HG02884 (cell line): ENCODE data around the gene VMAC.
A peak's percentile ranks its signal among the peaks of the same experiment; 100 is the strongest.
"Not testable (repeated sequence)": the region's sequence is repeated elsewhere in the genome, so short reads cannot be mapped to it uniquely, and the experiment has no call there.

Source experiments
- ATAC-seq: cut with Tn5 transposase; IDR thresholded peaks from one replicate; pipeline ENCODE4 v1.9.1; 2021; ENCODE audit warnings: mild to moderate bottlenecking, moderate library complexity; ENCODE audit not compliant: unreplicated experiment

VMAC gene, protein sequence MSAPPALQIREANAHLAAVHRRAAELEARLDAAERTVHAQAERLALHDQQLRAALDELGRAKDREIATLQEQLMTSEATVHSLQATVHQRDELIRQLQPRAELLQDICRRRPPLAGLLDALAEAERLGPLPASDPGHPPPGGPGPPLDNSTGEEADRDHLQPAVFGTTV

DNA sequence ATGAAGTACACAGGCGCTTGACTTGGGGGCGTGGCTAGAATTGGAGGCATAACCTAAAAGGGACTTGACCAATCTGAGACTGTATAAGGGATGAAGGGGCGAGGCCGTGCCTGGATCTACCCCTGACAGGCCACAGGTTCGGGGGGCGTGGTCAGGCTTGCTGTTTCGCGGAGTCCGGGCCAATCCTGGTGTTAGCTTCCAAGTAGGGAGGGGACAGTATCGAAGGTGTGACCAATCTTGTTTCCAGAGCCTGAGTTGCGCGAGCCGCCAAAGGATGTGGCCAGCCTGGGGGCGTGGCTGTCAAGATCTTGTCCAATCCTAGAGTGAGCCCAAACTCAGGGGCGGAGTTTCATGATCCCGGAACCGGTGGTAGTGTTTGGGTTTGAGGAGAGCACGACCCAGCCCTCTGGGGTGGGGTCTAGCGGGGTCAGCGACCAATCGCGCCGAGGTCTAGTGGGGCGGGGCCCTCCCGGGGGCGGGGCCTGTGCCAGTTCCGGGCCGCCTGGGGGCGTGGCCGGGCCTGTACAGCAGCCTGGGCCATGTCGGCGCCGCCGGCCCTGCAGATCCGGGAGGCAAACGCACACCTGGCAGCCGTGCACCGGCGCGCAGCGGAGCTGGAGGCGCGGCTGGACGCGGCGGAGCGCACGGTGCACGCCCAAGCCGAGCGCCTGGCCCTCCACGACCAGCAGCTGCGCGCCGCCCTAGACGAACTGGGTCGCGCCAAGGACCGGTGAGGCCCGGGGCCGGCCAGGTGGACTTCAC lies at the start of gene VMAC:
TSS of gene VMAC (plus strand) at position 521 of the 762 bp plus-strand sequence. CDS start at position 540, 19 bp downstream.
- peak; percentile 82 for ATAC-seq

DNA sequence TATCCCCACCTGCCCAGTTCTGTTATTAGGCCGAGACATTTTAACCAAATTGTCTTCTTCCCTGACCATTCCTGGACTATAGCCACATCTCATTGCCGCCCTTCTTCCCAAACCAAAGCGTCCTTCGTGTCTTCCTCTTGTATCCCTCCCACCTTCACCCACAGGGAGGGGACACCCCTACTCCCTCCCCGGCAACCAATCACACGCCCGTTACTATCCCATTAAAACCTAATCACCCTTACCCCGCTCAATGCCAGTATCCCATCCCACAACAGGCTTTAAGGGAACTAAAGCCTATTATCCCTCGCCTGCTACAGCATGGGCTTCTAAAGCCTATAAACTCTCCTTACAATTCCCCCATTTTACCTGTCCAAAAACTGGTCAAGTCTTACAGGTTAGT lies 49.5 kb upstream of the VMAC start:
- ATAC-seq, result not testable (repeated sequence)

DNA sequence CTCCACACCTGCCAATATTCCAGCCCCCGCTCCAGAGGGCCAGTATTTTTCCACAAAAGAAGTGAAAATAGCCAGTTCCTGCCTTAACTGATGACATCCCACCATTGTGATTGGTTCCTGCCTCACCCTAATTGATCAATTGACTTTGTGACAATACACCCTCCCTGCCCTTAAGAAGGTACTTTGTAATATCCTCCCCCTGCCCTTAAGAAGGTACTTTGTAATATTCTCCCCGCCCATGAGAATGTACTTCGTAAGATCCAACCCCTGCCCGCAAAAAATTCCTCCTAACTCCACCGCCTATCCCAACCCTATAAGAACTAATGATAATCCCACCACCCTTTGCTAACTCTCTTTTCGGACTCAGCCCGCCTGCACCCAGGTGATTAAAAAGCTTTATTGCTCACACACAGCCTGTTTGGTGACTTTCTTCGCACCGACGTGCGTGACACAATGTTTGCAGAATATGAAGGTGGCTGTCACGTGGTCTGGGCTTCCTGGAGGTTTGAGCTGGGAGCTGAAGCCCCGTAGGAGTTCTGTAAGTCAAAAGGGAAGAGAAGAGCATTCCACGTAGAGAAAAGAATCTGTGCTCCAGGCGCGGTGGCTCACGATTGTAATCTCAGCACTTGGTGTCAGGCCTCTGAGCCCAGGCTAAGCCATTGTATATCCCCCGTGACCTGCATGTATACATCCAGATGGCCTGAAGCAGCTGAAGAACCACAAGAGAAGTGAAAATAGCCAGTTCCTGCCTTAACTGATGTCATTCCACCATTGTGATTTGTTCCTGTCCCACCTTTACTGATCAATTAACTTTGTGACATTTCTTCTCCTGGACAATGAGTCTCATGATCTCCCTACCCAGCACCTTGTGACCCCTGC lies 47.2 kb upstream of the VMAC start:
- ATAC-seq, result no peak

DNA sequence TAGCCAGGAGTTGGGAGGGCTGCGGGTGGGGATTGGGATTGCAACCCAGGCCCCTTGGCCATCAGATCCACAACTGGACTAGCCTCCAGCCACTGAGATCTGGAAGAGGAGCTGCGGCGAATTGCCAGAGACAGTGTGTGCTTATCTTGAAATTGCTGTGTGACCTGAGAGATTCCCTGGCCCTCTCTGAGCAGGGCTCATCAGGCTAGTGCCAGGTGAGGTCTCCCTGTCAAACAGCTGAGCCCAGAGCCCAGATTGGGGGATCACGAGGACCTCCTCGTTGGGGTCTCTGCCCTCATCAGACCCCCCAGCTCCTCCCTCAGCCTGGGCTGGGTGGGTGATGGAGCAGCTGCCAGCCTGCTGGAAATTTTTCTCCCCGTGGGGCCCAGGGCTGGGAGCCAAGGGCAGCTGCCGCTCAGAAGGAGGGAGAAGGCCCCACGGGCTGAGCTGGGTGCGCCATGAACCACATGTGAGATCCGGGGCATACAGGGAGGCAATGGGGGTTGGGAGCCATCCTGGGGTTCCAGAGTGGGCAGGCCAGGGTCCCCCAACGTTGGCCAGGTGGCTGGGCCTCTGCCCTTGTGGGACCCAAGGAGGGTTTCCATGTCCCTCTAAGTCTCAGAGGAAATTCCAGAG lies 41.5 kb upstream of the VMAC start:
- no peak for ATAC-seq

DNA sequence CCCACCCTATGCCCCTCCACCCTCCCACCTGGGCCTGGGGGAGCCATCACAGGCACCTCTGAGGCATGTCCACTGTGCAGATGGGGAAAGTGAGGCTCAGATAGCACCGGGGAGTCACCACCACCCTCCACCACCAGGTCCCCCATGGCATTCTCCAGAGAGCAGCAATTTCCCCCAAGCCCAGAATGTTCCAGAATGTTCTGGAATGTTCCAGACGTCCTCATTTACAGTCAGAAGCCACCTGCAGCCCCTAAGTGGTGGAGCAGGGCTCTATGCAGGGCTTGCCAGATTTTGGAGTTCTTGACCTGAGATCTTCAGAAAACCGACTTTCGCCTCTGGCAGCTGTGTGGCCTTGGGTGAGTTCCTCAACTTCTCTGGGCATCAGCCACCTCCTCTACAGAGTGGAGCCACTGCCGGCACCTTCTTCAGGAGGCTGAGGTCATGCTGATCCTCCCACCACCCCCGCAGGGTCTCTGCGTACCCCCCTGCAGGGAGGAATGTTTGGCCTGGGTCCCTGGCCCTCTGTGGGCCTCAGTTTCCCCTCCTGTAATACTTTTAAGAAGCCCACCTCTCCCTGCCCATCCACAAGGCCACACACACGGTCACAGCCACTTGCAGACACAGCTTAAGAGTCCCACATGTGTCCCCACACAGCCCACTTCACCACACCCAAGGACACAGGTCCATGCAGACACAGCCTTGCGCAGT lies 40.5 kb upstream of the VMAC start:
- no peak for ATAC-seq

DNA sequence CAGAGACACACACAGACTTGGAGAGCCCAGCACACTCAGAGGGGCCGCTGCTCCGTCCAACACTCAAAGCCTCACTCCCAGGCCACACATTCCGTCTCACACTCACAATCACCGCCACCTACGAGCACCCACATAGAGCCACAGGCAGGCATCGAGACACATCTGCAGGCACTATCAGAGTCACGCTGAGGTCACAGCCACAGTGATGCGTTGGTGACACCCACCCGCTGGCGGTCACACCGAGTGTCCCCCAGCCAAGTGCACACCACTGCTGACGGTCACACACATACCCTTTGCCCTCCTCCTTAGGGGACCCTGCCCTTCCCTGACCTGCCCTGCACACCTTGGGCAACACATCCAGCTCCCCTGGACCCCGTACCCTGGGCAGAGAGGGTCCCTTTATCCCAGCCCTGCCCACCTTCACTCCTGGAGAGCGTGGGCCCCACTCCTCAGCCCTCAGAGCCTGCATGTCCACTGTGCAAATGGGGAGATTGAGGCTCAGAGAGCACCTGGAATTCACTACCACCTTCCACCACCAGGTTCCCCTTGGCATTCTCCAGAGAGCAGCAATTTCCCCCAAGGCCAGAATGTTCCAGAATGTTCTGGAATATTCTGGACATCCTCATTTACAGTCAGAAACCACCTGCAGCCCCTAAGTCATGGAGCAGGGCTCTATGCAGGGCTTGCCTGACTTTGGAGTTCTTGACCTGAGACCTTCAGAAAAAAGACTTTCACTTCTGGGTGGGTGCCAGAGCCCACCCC lies 39.8 kb upstream of the VMAC start:
- no peak for ATAC-seq

DNA sequence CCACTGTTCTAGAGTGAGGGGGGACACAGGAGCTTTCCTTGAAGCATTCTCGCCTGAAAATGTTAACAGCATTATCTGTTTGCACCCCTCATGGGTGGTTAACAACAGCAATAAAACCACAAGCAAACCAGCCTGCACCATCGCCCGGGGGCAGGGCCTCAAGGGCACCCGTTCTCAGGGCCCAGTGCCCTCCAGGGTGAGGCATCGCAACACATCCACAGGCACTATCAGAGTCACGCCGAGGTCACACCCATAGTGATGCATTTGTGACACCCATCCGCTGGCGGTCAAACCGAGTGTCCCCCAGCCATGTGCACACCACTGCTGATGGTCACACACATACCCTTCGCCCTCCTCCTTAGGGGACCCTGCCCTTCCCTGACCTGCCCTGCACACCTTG lies 38.9 kb upstream of the VMAC start:
- no peak for ATAC-seq

DNA sequence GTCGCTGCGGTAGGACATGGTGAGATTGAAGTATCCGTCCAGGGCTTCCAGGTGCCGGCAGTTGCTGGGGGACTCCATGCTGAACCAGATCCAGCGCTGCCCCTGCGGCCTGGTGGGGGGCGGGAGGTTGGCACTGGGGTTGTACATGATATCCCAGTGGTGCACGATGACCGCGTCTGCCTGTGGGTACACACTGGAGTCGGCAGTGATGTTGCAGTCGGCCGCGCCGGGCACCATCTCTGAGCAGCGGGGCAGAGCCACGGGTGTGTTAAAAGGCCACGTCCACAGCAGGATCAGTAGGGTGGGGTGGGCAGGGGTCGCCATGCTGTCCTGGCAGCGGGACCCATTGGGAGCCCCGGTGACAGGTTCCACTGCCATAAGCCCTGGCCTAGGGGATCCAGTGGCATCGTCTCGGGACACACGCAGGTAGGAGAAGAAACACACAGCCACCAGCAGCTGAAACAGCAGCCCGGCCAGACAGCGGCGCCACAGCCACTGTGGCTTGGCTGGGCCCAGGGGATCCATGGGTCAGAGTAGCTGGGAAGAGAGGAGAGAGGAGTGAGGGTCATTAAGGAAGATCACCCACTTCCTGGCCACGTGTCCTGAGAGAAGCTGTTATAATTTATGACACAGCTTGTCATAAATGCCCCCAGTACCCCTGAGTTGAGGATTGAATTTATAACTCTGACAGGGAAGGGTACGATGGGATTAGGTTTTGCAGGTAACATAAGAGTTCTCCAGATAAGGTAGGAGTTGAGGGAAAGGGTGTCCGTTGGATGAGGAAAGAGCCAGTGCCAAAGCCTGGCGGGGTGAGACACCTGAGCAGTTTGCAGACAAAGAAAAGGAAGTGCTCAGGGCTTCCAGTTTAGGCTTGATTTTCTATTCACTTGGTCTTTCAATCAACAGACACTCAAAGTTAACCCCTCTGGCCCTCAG lies 37.2 kb upstream of the VMAC start:
- no peak for ATAC-seq

DNA sequence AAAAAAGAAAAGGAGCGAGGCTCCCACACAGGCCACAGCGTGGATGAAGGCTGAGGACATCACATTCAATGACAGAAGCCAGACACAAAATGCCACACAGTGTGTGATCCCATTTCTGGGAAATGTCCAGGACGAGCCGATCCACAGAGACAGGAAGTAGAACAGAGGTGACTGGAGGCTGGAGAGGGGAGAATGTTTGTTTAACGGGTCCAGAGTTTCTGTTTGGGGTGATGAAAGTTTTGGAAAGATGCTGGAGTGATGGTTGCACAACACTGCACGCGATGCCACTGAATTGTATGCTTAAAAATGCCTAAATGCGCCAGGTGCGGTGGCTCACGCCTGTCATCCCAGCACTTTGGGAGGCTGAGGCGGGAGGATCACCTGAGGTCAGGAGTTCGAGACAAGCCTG lies 33.7 kb upstream of the VMAC start:
- no peak for ATAC-seq

DNA sequence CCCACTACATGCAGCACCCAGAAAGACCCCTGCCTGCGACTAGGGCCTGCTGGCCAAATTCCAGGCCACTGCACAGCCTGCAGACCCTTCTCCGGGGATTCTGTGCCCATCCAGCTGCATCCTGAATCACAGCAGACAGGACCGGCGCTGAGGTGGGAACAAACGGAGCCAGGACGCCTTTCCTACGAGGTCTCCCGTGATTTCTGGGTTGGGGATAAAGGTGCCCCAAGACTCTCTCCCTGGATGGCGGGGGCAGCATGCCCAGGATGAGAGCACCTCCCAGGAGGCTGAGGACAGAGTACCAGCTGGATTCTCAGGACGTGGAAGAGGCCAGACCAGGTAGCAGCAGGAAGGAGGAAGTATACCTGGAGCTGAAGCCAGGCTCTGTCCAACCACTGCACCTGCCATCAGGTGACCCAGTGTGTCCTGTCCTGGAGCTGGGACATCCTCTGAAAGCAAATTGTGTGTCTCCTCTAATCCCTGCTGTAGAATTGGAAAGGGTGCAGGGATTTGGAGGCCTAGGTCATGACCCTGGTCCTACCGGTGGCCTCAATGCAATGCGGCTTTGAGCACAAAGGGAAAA lies 31.0 kb upstream of the VMAC start:
- no peak for ATAC-seq

DNA sequence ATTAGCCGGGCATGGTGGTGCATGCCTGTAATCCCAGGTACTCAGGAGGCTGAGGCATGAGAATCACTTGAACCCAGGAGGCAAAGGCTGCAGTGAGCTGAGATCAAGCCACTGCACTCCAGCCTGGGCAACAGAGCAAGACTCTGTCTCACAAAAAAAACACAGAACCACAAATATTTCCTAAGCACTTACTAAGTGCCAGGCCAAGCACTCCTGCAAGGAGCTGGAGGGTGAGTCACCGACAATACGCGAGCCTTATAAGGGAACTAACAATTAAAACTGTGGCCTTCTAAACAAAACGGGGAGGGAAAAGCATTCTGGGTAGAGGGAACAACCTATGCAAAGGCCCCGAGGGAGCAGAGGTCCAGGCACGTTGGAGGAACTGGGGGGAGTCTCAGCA lies 30.2 kb upstream of the VMAC start:
- ATAC-seq, result not testable (repeated sequence)

DNA sequence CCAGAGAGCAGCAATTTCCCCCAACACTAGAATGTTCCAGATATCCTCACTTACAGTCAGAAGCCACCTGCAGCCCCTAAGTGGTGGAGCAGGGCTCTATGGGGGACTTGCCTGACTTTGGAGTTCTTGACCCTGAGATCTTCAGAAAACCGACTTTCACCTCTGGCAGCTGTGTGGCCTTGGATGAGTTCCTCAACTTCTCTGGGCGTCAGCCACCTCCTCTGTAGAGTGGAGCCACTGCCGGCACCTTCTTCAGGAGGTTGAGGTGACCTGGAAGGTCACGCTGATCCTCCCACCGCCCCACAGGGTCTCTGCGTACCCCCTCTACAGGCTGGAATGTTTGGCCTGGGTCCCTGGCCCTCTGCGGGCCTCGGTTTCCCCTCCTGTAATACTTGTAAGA lies 27.2 kb upstream of the VMAC start:
- no peak for ATAC-seq

DNA sequence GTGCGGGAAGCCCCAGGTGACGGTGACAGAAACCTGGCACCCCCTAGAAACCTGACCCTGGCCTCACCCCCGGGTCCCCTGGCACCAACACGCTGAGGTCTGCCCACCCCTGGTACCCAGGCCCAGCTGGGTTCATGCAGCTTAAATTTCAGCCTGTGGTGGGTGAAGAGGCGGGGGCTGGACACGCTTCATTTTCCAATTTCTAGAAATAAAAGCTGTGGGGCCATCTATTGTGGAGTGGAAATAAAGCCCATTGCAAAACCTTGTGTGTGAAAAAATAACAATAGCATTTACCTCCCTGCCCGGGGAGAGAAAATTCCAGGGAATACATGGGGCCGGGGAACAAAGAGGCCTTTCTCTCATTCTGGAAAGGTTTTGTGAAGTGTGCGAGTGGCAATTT lies 26.8 kb upstream of the VMAC start:
- no peak for ATAC-seq

DNA sequence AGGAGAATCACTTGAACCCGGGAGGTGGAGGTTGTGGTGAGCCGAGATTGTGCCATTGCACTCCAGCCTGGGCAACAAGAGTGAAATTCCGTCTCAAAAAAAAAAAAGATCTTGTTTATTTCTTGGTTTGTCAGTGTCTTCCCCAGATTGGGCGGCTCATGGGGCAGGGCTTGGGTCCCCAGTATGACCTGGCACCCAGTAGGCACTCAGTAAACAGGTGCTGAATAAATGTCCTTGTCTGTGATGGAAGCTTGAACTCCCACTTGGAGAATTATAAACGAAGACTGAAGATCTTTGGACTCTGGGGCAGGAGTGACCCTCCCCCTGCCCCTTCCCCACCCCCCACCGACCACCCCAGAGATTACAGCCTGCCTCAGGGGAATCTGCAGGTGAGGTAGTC lies 24.5 kb upstream of the VMAC start:
- ATAC-seq, result no peak

DNA sequence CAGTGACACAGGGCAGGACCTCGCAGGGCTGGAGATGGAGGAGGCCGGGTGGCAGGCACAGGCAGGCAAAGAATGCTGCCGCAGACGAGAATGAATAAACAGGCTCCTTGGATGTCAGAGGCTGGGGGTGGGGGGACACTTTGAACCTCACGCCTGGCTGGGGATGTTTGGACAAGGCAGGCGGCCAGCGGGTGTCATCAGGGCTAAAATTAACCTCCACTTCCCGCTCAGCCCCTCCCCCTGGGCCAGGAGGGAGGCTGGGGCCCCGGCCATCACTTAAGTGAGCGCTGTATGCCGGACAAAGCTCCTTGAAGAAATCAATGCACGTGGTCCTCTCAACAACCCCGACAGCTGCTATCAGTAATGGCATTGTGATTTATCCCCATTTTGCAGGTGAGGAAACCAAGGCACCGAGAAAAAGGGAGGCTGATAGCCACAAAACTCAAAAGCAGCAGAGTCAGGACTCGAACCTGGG lies 24.0 kb upstream of the VMAC start:
- no peak for ATAC-seq

DNA sequence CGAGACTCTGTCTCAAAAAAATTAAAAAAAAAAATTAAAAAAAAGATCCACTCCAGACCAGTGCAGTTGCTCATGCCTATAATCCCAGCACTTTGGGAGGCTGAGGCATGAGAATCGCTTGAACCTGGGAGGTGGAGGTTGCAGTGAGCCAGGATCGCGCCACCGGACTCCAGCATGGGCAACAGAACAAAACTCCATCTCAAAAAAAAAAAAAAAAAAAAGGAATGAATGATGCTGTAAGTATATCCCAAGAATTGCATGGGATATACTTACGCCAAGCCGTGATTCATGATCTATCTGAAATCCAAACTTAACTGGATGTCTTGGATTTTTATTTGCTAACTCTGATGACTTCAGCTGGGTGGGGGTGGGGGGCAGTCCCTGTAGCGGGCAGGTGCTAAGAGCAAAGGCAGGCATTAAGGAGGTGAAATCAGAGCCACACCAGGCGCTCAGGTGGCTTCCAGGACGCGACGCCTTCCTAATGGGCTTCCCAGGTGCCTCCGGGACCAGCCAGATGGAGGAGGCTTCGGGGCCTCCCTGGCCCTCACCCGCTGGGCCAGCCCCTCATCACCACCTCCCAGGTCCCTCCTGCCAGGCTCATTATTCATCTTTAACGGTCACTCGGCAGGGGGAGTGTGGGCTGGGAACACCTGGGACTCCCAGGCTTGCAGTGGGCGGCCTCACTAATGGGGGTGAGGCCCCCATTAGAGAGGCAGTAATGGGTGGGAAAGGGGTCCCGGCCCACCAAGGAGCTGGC lies 23.0 kb upstream of the VMAC start:
- ATAC-seq, result no peak

DNA sequence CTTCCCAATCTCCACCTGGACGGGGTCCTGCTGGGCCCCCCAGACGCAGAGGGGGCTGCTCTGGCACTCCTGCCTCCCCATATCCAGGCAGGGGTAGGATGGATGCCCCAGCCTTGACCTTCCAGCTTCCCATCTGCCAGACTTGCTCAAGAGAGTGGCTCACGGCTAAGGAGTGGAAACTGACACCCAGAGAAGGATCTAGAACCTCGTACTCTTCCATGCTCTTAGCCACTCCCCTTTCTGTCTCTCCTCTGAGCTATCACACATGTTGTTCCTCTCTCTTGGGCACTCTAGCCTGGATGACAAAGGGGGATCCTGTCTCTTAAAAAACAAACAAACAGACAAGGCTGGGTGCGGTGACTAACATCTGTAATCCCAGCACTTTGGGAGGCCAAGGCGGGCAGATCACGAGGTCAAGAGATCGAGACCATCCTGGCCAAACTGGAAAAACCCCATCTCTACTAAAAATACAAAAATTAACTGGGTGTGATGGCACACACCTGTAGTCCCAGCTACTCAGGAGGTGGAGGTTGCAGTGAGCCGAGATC lies 22.2 kb upstream of the VMAC start:
- ATAC-seq, result no peak
